HEK293 (cell line): Measurements from ENCODE around the gene MELK.

Experiments used
- CTCF ChIA-PET: fragments of 350-600 bp; formaldehyde crosslinking; extraction: SDS; loops from one replicate; lab custom pipeline; 2021; ENCODE audit warnings: antibody characterized with exemption; lab: Yijun Ruan, JAX
- POLR2A ChIA-PET: fragments of 300-600 bp; formaldehyde crosslinking; extraction: SDS; loops from one replicate; lab custom pipeline; 2020; ENCODE audit warnings: antibody characterized with exemption, inconsistent platforms; lab: Yijun Ruan, JAX
- H3K27ac ChIP-seq: fragments of 200-500 bp; sonication (Bioruptor generic); 2 replicates; pipeline ENCODE4 v1.5.1; 2014; ENCODE audit warnings: low read depth, low read length, control low read depth, inconsistent platforms; ENCODE audit errors: extremely low read depth
- H3K36me3 ChIP-seq, 2 experiments: fragments of 200-500 bp in 1 of 2; sonication (Bioruptor generic) in 1 of 2; 1 replicate in 1 of 2; 2 replicates in 1 of 2; pipeline ENCODE4 v1.5.1; 2014 to 2017; ENCODE audit warnings: inconsistent platforms in 2 of 2, low read length in 2 of 2; ENCODE audit not compliant: control insufficient read depth in 2 of 2, insufficient read depth in 1 of 2
- H3K4me1 ChIP-seq: fragments of 200-500 bp; sonication (Bioruptor generic); 2 replicates; pipeline ENCODE4 v1.5.1; 2014; ENCODE audit warnings: mild to moderate bottlenecking, low read length, inconsistent platforms; ENCODE audit not compliant: control insufficient read depth, insufficient read depth
- H3K4me3 ChIP-seq: 2 replicates; pipeline ENCODE4 v1.5.1; 2011; ENCODE audit warnings: low read depth, mild to moderate bottlenecking, control low read depth, low read length, moderate library complexity
- H3K9me3 ChIP-seq: fragments of 200-500 bp; sonication (Bioruptor generic); 2 replicates; pipeline ENCODE4 v1.5.1; 2014; ENCODE audit warnings: low read depth, low read length, inconsistent platforms; ENCODE audit not compliant: control insufficient read depth, insufficient read depth
- AEBP2 ChIP-seq: fragments of 450-650 bp; formaldehyde crosslinking; IDR thresholded peaks from 2 replicates; pipeline ENCODE4 v1.5.1; 2016; ENCODE audit warnings: missing biosample characterization, missing genetic modification characterization, borderline replicate concordance
- FEZF1 ChIP-seq: fragments of 450-650 bp; formaldehyde crosslinking; IDR thresholded peaks from 2 replicates; pipeline ENCODE4 v1.5.1; 2016; ENCODE audit warnings: missing biosample characterization, missing genetic modification characterization
- GFI1B ChIP-seq: fragments of 450-650 bp; formaldehyde crosslinking; IDR thresholded peaks from 2 replicates; pipeline ENCODE4 v1.5.1; 2016; ENCODE audit warnings: missing biosample characterization, missing genetic modification characterization
- HOXC10 ChIP-seq: sonication (generic); formaldehyde crosslinking; IDR thresholded peaks from 2 replicates; pipeline ENCODE4 v1.8.1; 2023; ENCODE audit warnings: mild to moderate bottlenecking, missing genetic modification reagents
- KLF7 ChIP-seq: fragments of 450-650 bp; formaldehyde crosslinking; IDR thresholded peaks from 2 replicates; pipeline ENCODE4 v1.5.1; 2016; ENCODE audit warnings: missing biosample characterization, missing genetic modification characterization, borderline replicate concordance
- MEIS1 ChIP-seq: sonication (generic); formaldehyde crosslinking; IDR thresholded peaks from 2 replicates; pipeline ENCODE4 v1.8.1; 2022; ENCODE audit warnings: missing genetic modification reagents, mild to moderate bottlenecking, borderline replicate concordance
- OVOL3 ChIP-seq: fragments of 450-650 bp; formaldehyde crosslinking; IDR thresholded peaks from 2 replicates; pipeline ENCODE4 v1.5.1; 2016; ENCODE audit warnings: missing biosample characterization, missing genetic modification characterization
- SCRT2 ChIP-seq: fragments of 450-650 bp; formaldehyde crosslinking; IDR thresholded peaks from 2 replicates; pipeline ENCODE4 v1.5.1; 2016; ENCODE audit warnings: missing biosample characterization, missing genetic modification characterization
- YY2 ChIP-seq: fragments of 450-650 bp; formaldehyde crosslinking; IDR thresholded peaks from 2 replicates; pipeline ENCODE4 v1.5.1; 2016; ENCODE audit warnings: missing biosample characterization, missing genetic modification characterization
- ZBTB17 ChIP-seq: fragments of 450-650 bp; formaldehyde crosslinking; IDR thresholded peaks from 2 replicates; pipeline ENCODE4 v1.5.1; 2016; ENCODE audit warnings: missing biosample characterization, missing genetic modification characterization
- ZFP3 ChIP-seq: fragments of 450-650 bp; formaldehyde crosslinking; IDR thresholded peaks from 2 replicates; pipeline ENCODE4 v1.5.1; 2016; ENCODE audit warnings: low read depth, missing biosample characterization, missing genetic modification characterization
- ZIC2 ChIP-seq: fragments of 450-650 bp; formaldehyde crosslinking; IDR thresholded peaks from 2 replicates; pipeline ENCODE4 v1.5.1; 2016; ENCODE audit warnings: missing biosample characterization, missing genetic modification characterization
- ZNF112 ChIP-seq: fragments of 450-650 bp; formaldehyde crosslinking; IDR thresholded peaks from 2 replicates; pipeline ENCODE4 v1.5.0; 2017; ENCODE audit warnings: missing biosample characterization, missing genetic modification characterization
- ZNF114 ChIP-seq: fragments of 450-650 bp; formaldehyde crosslinking; IDR thresholded peaks from 2 replicates; pipeline ENCODE4 v1.5.0; 2017; ENCODE audit warnings: missing biosample characterization, missing genetic modification characterization
- ZNF133 ChIP-seq: fragments of 450-650 bp; formaldehyde crosslinking; IDR thresholded peaks from 2 replicates; pipeline ENCODE4 v1.5.1; 2016; ENCODE audit warnings: missing biosample characterization, missing genetic modification characterization
- ZNF157 ChIP-seq: fragments of 450-650 bp; formaldehyde crosslinking; IDR thresholded peaks from 2 replicates; pipeline ENCODE4 v1.5.1; 2016; ENCODE audit warnings: missing biosample characterization, missing genetic modification characterization
- ZNF169 ChIP-seq: fragments of 450-650 bp; formaldehyde crosslinking; IDR thresholded peaks from 2 replicates; pipeline ENCODE4 v1.5.1; 2016; ENCODE audit warnings: missing biosample characterization, missing genetic modification characterization
- ZNF2 ChIP-seq: fragments of 450-650 bp; formaldehyde crosslinking; IDR thresholded peaks from 2 replicates; pipeline ENCODE4 v1.5.1; 2016; ENCODE audit warnings: missing biosample characterization, missing genetic modification characterization
- ZNF335 ChIP-seq: fragments of 450-650 bp; formaldehyde crosslinking; conservative IDR thresholded peaks from 2 replicates; pipeline ENCODE4 v1.5.1; 2016; ENCODE audit warnings: missing biosample characterization, missing genetic modification characterization
- ZNF354C ChIP-seq: fragments of 450-650 bp; formaldehyde crosslinking; IDR thresholded peaks from 2 replicates; pipeline ENCODE4 v1.5.1; 2016; ENCODE audit warnings: missing biosample characterization, missing genetic modification characterization, low read depth, borderline replicate concordance
- ZNF423 ChIP-seq: fragments of 450-650 bp; formaldehyde crosslinking; IDR thresholded peaks from 2 replicates; pipeline ENCODE4 v1.5.1; 2016; ENCODE audit warnings: missing biosample characterization, missing genetic modification characterization
- ZNF544 ChIP-seq: fragments of 450-650 bp; formaldehyde crosslinking; IDR thresholded peaks from 2 replicates; pipeline ENCODE4 v1.5.0; 2017; ENCODE audit warnings: missing biosample characterization, missing genetic modification characterization
- ZNF555 ChIP-seq: fragments of 450-650 bp; formaldehyde crosslinking; conservative IDR thresholded peaks from 2 replicates; pipeline ENCODE4 v1.5.1; 2017; ENCODE audit warnings: missing biosample characterization, mild to moderate bottlenecking, missing genetic modification characterization, inconsistent platforms
- ZNF571 ChIP-seq: fragments of 450-650 bp; formaldehyde crosslinking; IDR thresholded peaks from 2 replicates; pipeline ENCODE4 v1.5.0; 2017; ENCODE audit warnings: missing biosample characterization, missing genetic modification characterization
- ZNF585B ChIP-seq: fragments of 450-650 bp; formaldehyde crosslinking; IDR thresholded peaks from 2 replicates; pipeline ENCODE4 v1.5.1; 2016; ENCODE audit warnings: missing biosample characterization, missing genetic modification characterization
- ZNF701 ChIP-seq: fragments of 450-650 bp; formaldehyde crosslinking; IDR thresholded peaks from 2 replicates; pipeline ENCODE4 v1.5.1; 2016; ENCODE audit warnings: missing biosample characterization, missing genetic modification characterization
- ZNF785 ChIP-seq: fragments of 450-650 bp; formaldehyde crosslinking; IDR thresholded peaks from 2 replicates; pipeline ENCODE4 v1.5.1; 2016; ENCODE audit warnings: missing biosample characterization, missing genetic modification characterization
- ZSCAN30 ChIP-seq: fragments of 450-650 bp; IDR thresholded peaks from 2 replicates; pipeline ENCODE4 v1.5.1; 2018; ENCODE audit warnings: missing biosample characterization, mild to moderate bottlenecking, missing genetic modification characterization, moderate library complexity
- TF ChIP-seq, protein P1 (sequence below): fragments of 450-650 bp; formaldehyde crosslinking; IDR thresholded peaks from 2 replicates; pipeline ENCODE4 v1.5.1; 2016; ENCODE audit warnings: missing biosample characterization, missing genetic modification characterization
- TF ChIP-seq, protein P2 (sequence below): fragments of 450-650 bp; formaldehyde crosslinking; IDR thresholded peaks from 2 replicates; pipeline ENCODE4 v1.5.1; 2017; ENCODE audit warnings: missing biosample characterization, missing genetic modification characterization
- TF ChIP-seq, protein P3 (sequence below): IDR thresholded peaks from 2 replicates; pipeline ENCODE4 v1.6.1; 2011; ENCODE audit warnings: mild to moderate bottlenecking, low read depth, low read length, borderline replicate concordance

MELK gene

DNA sequence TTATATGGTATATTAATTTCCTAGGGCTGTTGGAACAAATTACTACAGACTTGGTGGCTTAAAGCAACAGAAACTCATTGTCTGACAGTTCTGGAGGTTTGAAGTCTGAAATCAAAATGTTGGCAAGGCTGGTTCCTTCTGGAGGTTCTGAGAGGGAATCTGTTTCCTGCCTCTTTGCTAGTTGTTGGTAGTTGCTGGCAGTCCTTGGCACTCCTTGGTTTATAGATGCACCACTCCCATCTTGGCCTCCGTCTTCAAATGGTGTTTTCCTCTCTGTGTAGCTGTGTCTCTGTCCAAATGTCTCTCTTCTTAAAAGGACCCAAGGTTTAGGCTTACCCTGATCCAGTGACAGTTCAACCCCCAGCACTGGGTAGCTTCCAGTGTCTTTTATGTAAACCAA lies 17.5 kb downstream of the MELK start:
- H3K36me3 ChIP-seq: peaks cover 56 to 72% of the 10 kb centered on the region in 2 experiments
- TF ChIP-seq HOXC10 (CRISPR knock-in tag) (no peak), ZFP3 (tag by site-specific recombination) (no peak), ZBTB17 (tag by site-specific recombination) (no peak), ZNF112 (no peak), YY2 (tag by site-specific recombination) (no peak), ZIC2 (tag by site-specific recombination) (no peak), ZNF423 (tag by site-specific recombination) (no peak), AEBP2 (tag by site-specific recombination) (no peak), OVOL3 (tag by site-specific recombination) (no peak), ZNF2 (no peak), GFI1B (tag by site-specific recombination) (no peak), MEIS1 (CRISPR knock-in tag) (no peak)
- TF ChIP-seq, protein P1, sequence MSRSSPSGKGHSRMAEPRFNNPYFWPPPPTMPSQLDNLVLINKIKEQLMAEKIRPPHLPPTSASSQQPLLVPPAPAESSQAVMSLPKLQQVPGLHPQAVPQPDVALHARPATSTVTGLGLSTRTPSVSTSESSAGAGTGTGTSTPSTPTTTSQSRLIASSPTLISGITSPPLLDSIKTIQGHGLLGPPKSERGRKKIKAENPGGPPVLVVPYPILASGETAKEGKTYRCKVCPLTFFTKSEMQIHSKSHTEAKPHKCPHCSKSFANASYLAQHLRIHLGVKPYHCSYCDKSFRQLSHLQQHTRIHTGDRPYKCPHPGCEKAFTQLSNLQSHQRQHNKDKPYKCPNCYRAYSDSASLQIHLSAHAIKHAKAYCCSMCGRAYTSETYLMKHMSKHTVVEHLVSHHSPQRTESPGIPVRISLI (tag by site-specific recombination): no peak
- TF ChIP-seq, protein P2, sequence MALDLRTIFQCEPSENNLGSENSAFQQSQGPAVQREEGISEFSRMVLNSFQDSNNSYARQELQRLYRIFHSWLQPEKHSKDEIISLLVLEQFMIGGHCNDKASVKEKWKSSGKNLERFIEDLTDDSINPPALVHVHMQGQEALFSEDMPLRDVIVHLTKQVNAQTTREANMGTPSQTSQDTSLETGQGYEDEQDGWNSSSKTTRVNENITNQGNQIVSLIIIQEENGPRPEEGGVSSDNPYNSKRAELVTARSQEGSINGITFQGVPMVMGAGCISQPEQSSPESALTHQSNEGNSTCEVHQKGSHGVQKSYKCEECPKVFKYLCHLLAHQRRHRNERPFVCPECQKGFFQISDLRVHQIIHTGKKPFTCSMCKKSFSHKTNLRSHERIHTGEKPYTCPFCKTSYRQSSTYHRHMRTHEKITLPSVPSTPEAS (tag by site-specific recombination): no peak
- no peaks in the 10 kb centered on the region for H3K4me1 ChIP-seq
- H3K27ac ChIP-seq: no peak overlapping the region
- POLR2A ChIA-PET: interaction anchor here (0.9 kb wide), 1 partner anchor 9 kb away, joined by 3 read pairs; no protein-coding TSS in a partner anchor
- no peak overlapping the region for H3K4me3 ChIP-seq
- H3K9me3 ChIP-seq: no peaks in the 10 kb centered on the region
- CTCF ChIA-PET: no interaction called here

GRCh38 chr9:36592801-36593583 lies 20.3 kb downstream of the MELK start:
- CTCF ChIA-PET: no interaction called here
- TF ChIP-seq ZNF157 (tag by site-specific recombination): no peak
- TF ChIP-seq FEZF1 (tag by site-specific recombination): no peak
- TF ChIP-seq ZNF544: no peak
- TF ChIP-seq ZNF169 (tag by site-specific recombination): no peak
- no peak for TF ChIP-seq ZNF785 (tag by site-specific recombination)
- TF ChIP-seq ZSCAN30 (tag by site-specific recombination): no peak
- no peak for TF ChIP-seq ZNF335 (tag by site-specific recombination)
- no peak for TF ChIP-seq ZNF114 (tag by site-specific recombination)
- TF ChIP-seq ZNF701 (tag by site-specific recombination): no peak
- no peak for TF ChIP-seq ZNF585B
- no peak for TF ChIP-seq ZNF133 (tag by site-specific recombination)
- TF ChIP-seq KLF7 (tag by site-specific recombination): no peak
- TF ChIP-seq, protein P3, sequence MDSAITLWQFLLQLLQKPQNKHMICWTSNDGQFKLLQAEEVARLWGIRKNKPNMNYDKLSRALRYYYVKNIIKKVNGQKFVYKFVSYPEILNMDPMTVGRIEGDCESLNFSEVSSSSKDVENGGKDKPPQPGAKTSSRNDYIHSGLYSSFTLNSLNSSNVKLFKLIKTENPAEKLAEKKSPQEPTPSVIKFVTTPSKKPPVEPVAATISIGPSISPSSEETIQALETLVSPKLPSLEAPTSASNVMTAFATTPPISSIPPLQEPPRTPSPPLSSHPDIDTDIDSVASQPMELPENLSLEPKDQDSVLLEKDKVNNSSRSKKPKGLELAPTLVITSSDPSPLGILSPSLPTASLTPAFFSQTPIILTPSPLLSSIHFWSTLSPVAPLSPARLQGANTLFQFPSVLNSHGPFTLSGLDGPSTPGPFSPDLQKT: no peak
- no peak for TF ChIP-seq ZNF354C (tag by site-specific recombination)
- TF ChIP-seq ZNF555 (tag by site-specific recombination): no peak
- TF ChIP-seq ZNF571 (tag by site-specific recombination): no peak
- TF ChIP-seq SCRT2: no peak
- TF ChIP-seq, all 188 proteins: peak for 0
- POLR2A ChIA-PET: no interaction called here
- peaks cover 58 to 84% of the 10 kb centered on the region in 2 experiments for H3K36me3 ChIP-seq
- H3K9me3 ChIP-seq: no peaks in the 10 kb centered on the region
- no peak overlapping the region for H3K4me3 ChIP-seq
- H3K27ac ChIP-seq: no peak overlapping the region
- H3K4me1 ChIP-seq: no peaks in the 10 kb centered on the region
